Subcutaneous abdominal adipose tissue (tissue), 5 donors: ENCODE results near the gene PINLYP.
A peak's percentile ranks its signal among the peaks of the same experiment; 100 is the strongest.

Experiments used
- H3K27ac ChIP-seq: one replicate; pipeline ENCODE4 v1.7.0; 2013; ENCODE audit warnings: low read depth, mild to moderate bottlenecking, inconsistent platforms, low read length, moderate library complexity
- H3K27me3 ChIP-seq, 5 donors: one replicate each; pipeline ENCODE4 v1.7.0; 2013; ENCODE audit warnings: low read length in 5 of 5, inconsistent platforms in 1 of 5; ENCODE audit not compliant: control insufficient read depth in 5 of 5, insufficient read depth in 4 of 5
- H3K36me3 ChIP-seq, 5 donors: one replicate each; pipeline ENCODE4 v1.7.0; 2013; ENCODE audit warnings: low read length in 5 of 5; ENCODE audit not compliant: control insufficient read depth in 5 of 5, insufficient read depth in 5 of 5
- H3K4me1 ChIP-seq, 5 donors: one replicate each; pipeline ENCODE4 v1.7.0; 2013; ENCODE audit warnings: low read length in 5 of 5, mild to moderate bottlenecking in 3 of 5, moderate library complexity in 1 of 5; ENCODE audit not compliant: control insufficient read depth in 5 of 5, insufficient read depth in 5 of 5
- H3K4me3 ChIP-seq, 5 donors: one replicate each; pipeline ENCODE4 v1.7.0; 2013; ENCODE audit warnings: low read length in 5 of 5, low read depth in 1 of 5
- H3K9ac ChIP-seq, 5 donors: one replicate each; pipeline ENCODE4 v1.7.0; 2013; ENCODE audit warnings: low read length in 5 of 5, mild to moderate bottlenecking in 4 of 5, moderate library complexity in 3 of 5
- H3K9me3 ChIP-seq, 5 donors: one replicate each; pipeline ENCODE4 v1.7.0; 2013; ENCODE audit warnings: low read length in 5 of 5; ENCODE audit not compliant: control insufficient read depth in 5 of 5
- donor health status: healthy.
- donor health status: healthy.
- donor health status: healthy.
- donor health status: healthy.
- donor health status: healthy.

The PINLYP gene

GRCh38 chr19:43616954-43617353 lies 41.4 kb downstream of the PINLYP start:
- no peak overlapping the region for H3K4me3 ChIP-seq
- peaks cover 0 to 23% (median 20%) of the 10 kb centered on the region in 5 donors for H3K4me1 ChIP-seq

GRCh38 chr19:43618921-43619261 lies 43.3 kb downstream of the PINLYP start:
- Histone ChIP-seq H3K36me3 (peaks cover 1 to 5% (median 4%) of the 10 kb centered on the region in 5 donors), H3K4me1 (peaks cover 0 to 23% (median 20%) of the 10 kb centered on the region in 5 donors), H3K4me3 (peak overlapping the region; percentile 92 to 98 (median 96)), H3K9me3 (no peaks in the 10 kb centered on the region), H3K27me3 (no peaks in the 10 kb centered on the region), H3K27ac (peak overlapping the region; percentile 85), H3K9ac (peak overlapping the region; percentile 84 to 99 (median 95))

More at GRCh38 chr19:43616954-43617353, 41.4 kb downstream of the PINLYP start:
- peaks cover 2 to 24% (median 21%) of the 10 kb centered on the region in 5 donors for H3K36me3 ChIP-seq
- H3K9ac ChIP-seq, result no peak overlapping the region
- H3K9me3 ChIP-seq, result no peaks in the 10 kb centered on the region
- H3K27ac ChIP-seq, result no peak overlapping the region
- no peaks in the 10 kb centered on the region for H3K27me3 ChIP-seq

GRCh38 chr19:43619262-43620060 lies 43.9 kb downstream of the PINLYP start, which contains the start of gene ZNF428:
Gene ZNF428 (minus strand): TSS chr19:43619629. CDS start chr19:43614304, 5,325 bp downstream.
- Histone ChIP-seq H3K27me3 (no peaks in the 10 kb centered on the region), H3K4me1 (peaks cover 0 to 23% (median 20%) of the 10 kb centered on the region in 5 donors), H3K9ac (peak within 1 kb of the TSS; percentile 84 to 99 (median 95)), H3K36me3 (peaks cover 0 to 2% (median 0%) of the 10 kb centered on the region in 5 donors), H3K4me3 (peak within 1 kb of the TSS; percentile 92 to 98 (median 96)), H3K27ac (peak within 1 kb of the TSS; percentile 85), H3K9me3 (no peaks in the 10 kb centered on the region)

GRCh38 chr19:43620061-43621001 lies 44.7 kb downstream of the PINLYP start:
- peaks cover 0 to 26% (median 20%) of the 10 kb centered on the region in 5 donors for H3K4me1 ChIP-seq
- H3K36me3 ChIP-seq, result peaks cover 0 to 2% (median 0%) of the 10 kb centered on the region in 5 donors
- peak overlapping the region; percentile 85 for H3K27ac ChIP-seq
- peak overlapping the region in 4 of 5 donors; percentile 31 to 99 (median 86) for H3K9ac ChIP-seq
- H3K4me3 ChIP-seq, result peak overlapping the region; percentile 89 to 97 (median 96)
- no peaks in the 10 kb centered on the region for H3K27me3 ChIP-seq
- no peaks in the 10 kb centered on the region for H3K9me3 ChIP-seq

GRCh38 chr19:43622070-43622469 lies 46.5 kb downstream of the PINLYP start:
- H3K4me3 ChIP-seq, result no peak overlapping the region
- H3K4me1 ChIP-seq, result peaks cover 0 to 26% (median 20%) of the 10 kb centered on the region in 5 donors
- no peak overlapping the region for H3K9ac ChIP-seq
- H3K27ac ChIP-seq, result no peak overlapping the region
- H3K36me3 ChIP-seq, result no peaks in the 10 kb centered on the region
- peaks cover 3 to 12% (median 9%) of the 10 kb centered on the region in 5 donors for H3K27me3 ChIP-seq
- H3K9me3 ChIP-seq, result no peaks in the 10 kb centered on the region

GRCh38 chr19:43622956-43623355 lies 47.4 kb downstream of the PINLYP start:
- H3K9me3 ChIP-seq, result no peaks in the 10 kb centered on the region
- no peak overlapping the region for H3K4me3 ChIP-seq

GRCh38 chr19:43623889-43624670 lies 48.5 kb downstream of the PINLYP start:
- Histone ChIP-seq H3K4me1 (peaks cover 0 to 17% (median 11%) of the 10 kb centered on the region in 5 donors), H3K27ac (no peak overlapping the region)

More at GRCh38 chr19:43622956-43623355, 47.4 kb downstream of the PINLYP start:
- Histone ChIP-seq H3K27me3 (peaks cover 3 to 15% (median 10%) of the 10 kb centered on the region in 5 donors), H3K4me1 (peaks cover 0 to 26% (median 20%) of the 10 kb centered on the region in 5 donors), H3K27ac (no peak overlapping the region), H3K36me3 (no peaks in the 10 kb centered on the region), H3K9ac (no peak overlapping the region)

GRCh38 chr19:43624933-43625332 lies 49.3 kb downstream of the PINLYP start:
- H3K36me3 ChIP-seq, result no peaks in the 10 kb centered on the region
- H3K27ac ChIP-seq, result no peak overlapping the region
- H3K4me1 ChIP-seq, result peaks cover 0 to 9% (median 5%) of the 10 kb centered on the region in 5 donors
- no peaks in the 10 kb centered on the region for H3K9me3 ChIP-seq
- no peak overlapping the region for H3K4me3 ChIP-seq
- peaks cover 3 to 15% (median 10%) of the 10 kb centered on the region in 5 donors for H3K27me3 ChIP-seq
- H3K9ac ChIP-seq, result no peak overlapping the region

More at GRCh38 chr19:43623889-43624670, 48.5 kb downstream of the PINLYP start:
- H3K9me3 ChIP-seq, result no peaks in the 10 kb centered on the region
- H3K27me3 ChIP-seq, result peaks cover 3 to 15% (median 10%) of the 10 kb centered on the region in 5 donors
- H3K36me3 ChIP-seq, result no peaks in the 10 kb centered on the region
- H3K9ac ChIP-seq, result no peak overlapping the region
- no peak overlapping the region for H3K4me3 ChIP-seq

GRCh38 chr19:43625918-43626579 lies 50.4 kb downstream of the PINLYP start:
- Histone ChIP-seq H3K4me1 (peaks cover 0 to 3% (median 0%) of the 10 kb centered on the region in 5 donors), H3K27me3 (peaks cover 3 to 15% (median 10%) of the 10 kb centered on the region in 5 donors), H3K9me3 (no peaks in the 10 kb centered on the region), H3K27ac (no peak overlapping the region), H3K4me3 (no peak overlapping the region), H3K36me3 (no peaks in the 10 kb centered on the region), H3K9ac (no peak overlapping the region)
